Activated naive CD4-positive, alpha-beta T cell treated with anti-CD3 and anti-CD28 coated beads, Interleukin-2, amount 50 U/mL, for 24 hours (primary cell): ENCODE measurements around the gene CCDC13.

Source experiments
- H3K27ac Mint-ChIP-seq: one replicate; pipeline ENCODE4 v1.8.0; 2021; ENCODE audit warnings: mild to moderate bottlenecking, mixed read lengths
- H3K27me3 Mint-ChIP-seq: one replicate; pipeline ENCODE4 v1.8.0; 2021; ENCODE audit warnings: mixed read lengths
- H3K36me3 Mint-ChIP-seq: one replicate; pipeline ENCODE4 v1.8.0; 2021; ENCODE audit warnings: mixed read lengths
- H3K4me1 Mint-ChIP-seq: one replicate; pipeline ENCODE4 v1.8.0; 2021; ENCODE audit warnings: mixed read lengths
- H3K4me3 Mint-ChIP-seq: one replicate; pipeline ENCODE4 v1.8.0; 2021; ENCODE audit warnings: mild to moderate bottlenecking, mixed read lengths
- H3K9me3 Mint-ChIP-seq: one replicate; pipeline ENCODE4 v1.8.0; 2021; ENCODE audit warnings: mixed read lengths

Gene CCDC13

GRCh38 chr3:42803414-42804105 is 30.5 kb upstream of the CCDC13 start:
- peaks cover 36% of the 10 kb centered on the region for H3K4me1 Mint-ChIP-seq
- H3K9me3 Mint-ChIP-seq, result no peaks in the 10 kb centered on the region
- peak overlapping the region; percentile 96 for H3K4me3 Mint-ChIP-seq
- peaks cover 5% of the 10 kb centered on the region for H3K36me3 Mint-ChIP-seq
- peak overlapping the region; percentile 88 for H3K27ac Mint-ChIP-seq
- peaks cover 2% of the 10 kb centered on the region for H3K27me3 Mint-ChIP-seq

- Mint-ChIP-seq H3K27me3 (peaks cover 2% of the 10 kb centered on the region), H3K27ac (no peak overlapping the region), H3K36me3 (peaks cover 5% of the 10 kb centered on the region), H3K9me3 (no peaks in the 10 kb centered on the region), H3K4me1 (peaks cover 36% of the 10 kb centered on the region), H3K4me3 (peak overlapping the region; percentile 96)
These were observed 29.9 kb upstream of the CCDC13 start for GRCh38 chr3:42802876-42803413.

GRCh38 chr3:42801784-42802183 is 28.7 kb upstream of the CCDC13 start:
- peak overlapping the region; percentile 42 for H3K4me3 Mint-ChIP-seq
- H3K36me3 Mint-ChIP-seq, result peaks cover 5% of the 10 kb centered on the region
- peaks cover 36% of the 10 kb centered on the region for H3K4me1 Mint-ChIP-seq
- no peaks in the 10 kb centered on the region for H3K9me3 Mint-ChIP-seq
- peaks cover 2% of the 10 kb centered on the region for H3K27me3 Mint-ChIP-seq
- H3K27ac Mint-ChIP-seq, result no peak overlapping the region

GRCh38 chr3:42801048-42801620 is 28.1 kb upstream of the CCDC13 start:
- H3K27ac Mint-ChIP-seq, result no peak overlapping the region
- H3K4me1 Mint-ChIP-seq, result peaks cover 36% of the 10 kb centered on the region

GRCh38 chr3:42800251-42800650 is 27.2 kb upstream of the CCDC13 start:
- H3K4me3 Mint-ChIP-seq, result no peak overlapping the region
- no peaks in the 10 kb centered on the region for H3K27me3 Mint-ChIP-seq
- H3K36me3 Mint-ChIP-seq, result peaks cover 7% of the 10 kb centered on the region
- H3K9me3 Mint-ChIP-seq, result no peaks in the 10 kb centered on the region
- H3K27ac Mint-ChIP-seq, result no peak overlapping the region
- peaks cover 44% of the 10 kb centered on the region for H3K4me1 Mint-ChIP-seq

More at GRCh38 chr3:42801048-42801620, 28.1 kb upstream of the CCDC13 start:
- Mint-ChIP-seq H3K36me3 (peaks cover 7% of the 10 kb centered on the region), H3K27me3 (peaks cover under 1% of the 10 kb centered on the region), H3K9me3 (no peaks in the 10 kb centered on the region), H3K4me3 (no peak overlapping the region)

- Mint-ChIP-seq H3K9me3 (no peaks in the 10 kb centered on the region), H3K4me3 (no peak overlapping the region), H3K27me3 (no peaks in the 10 kb centered on the region), H3K36me3 (peaks cover 7% of the 10 kb centered on the region), H3K4me1 (peaks cover 44% of the 10 kb centered on the region), H3K27ac (no peak overlapping the region)
These were observed 26.3 kb upstream of the CCDC13 start for GRCh38 chr3:42799376-42799775.

- H3K4me1 Mint-ChIP-seq, result peaks cover 33% of the 10 kb centered on the region
- H3K9me3 Mint-ChIP-seq, result no peaks in the 10 kb centered on the region
- no peaks in the 10 kb centered on the region for H3K27me3 Mint-ChIP-seq
- no peak overlapping the region for H3K27ac Mint-ChIP-seq
- H3K36me3 Mint-ChIP-seq, result peaks cover 4% of the 10 kb centered on the region
- H3K4me3 Mint-ChIP-seq, result no peak overlapping the region
These were observed 23.4 kb upstream of the CCDC13 start for GRCh38 chr3:42796332-42796885.

- Mint-ChIP-seq H3K27ac (no peak overlapping the region), H3K9me3 (no peaks in the 10 kb centered on the region), H3K36me3 (peaks cover 6% of the 10 kb centered on the region), H3K4me1 (peaks cover 30% of the 10 kb centered on the region), H3K27me3 (no peaks in the 10 kb centered on the region), H3K4me3 (no peak overlapping the region)
These were observed 22.6 kb upstream of the CCDC13 start for GRCh38 chr3:42795621-42796181.

GRCh38 chr3:42790714-42791229 is 17.7 kb upstream of the CCDC13 start:
- no peaks in the 10 kb centered on the region for H3K27me3 Mint-ChIP-seq
- H3K9me3 Mint-ChIP-seq, result no peaks in the 10 kb centered on the region
- H3K4me3 Mint-ChIP-seq, result no peak overlapping the region
- peaks cover 6% of the 10 kb centered on the region for H3K36me3 Mint-ChIP-seq
- H3K27ac Mint-ChIP-seq, result no peak overlapping the region
- peaks cover 14% of the 10 kb centered on the region for H3K4me1 Mint-ChIP-seq

- no peak overlapping the region for H3K27ac Mint-ChIP-seq
- no peaks in the 10 kb centered on the region for H3K27me3 Mint-ChIP-seq
- no peaks in the 10 kb centered on the region for H3K9me3 Mint-ChIP-seq
- peaks cover 8% of the 10 kb centered on the region for H3K4me1 Mint-ChIP-seq
- no peak overlapping the region for H3K4me3 Mint-ChIP-seq
- H3K36me3 Mint-ChIP-seq, result peaks cover 10% of the 10 kb centered on the region
These were observed 13.6 kb upstream of the CCDC13 start for GRCh38 chr3:42786631-42787030.

- H3K36me3 Mint-ChIP-seq, result peaks cover 10% of the 10 kb centered on the region
- no peak overlapping the region for H3K27ac Mint-ChIP-seq
- H3K27me3 Mint-ChIP-seq, result no peaks in the 10 kb centered on the region
- no peak overlapping the region for H3K4me3 Mint-ChIP-seq
- peaks cover 6% of the 10 kb centered on the region for H3K4me1 Mint-ChIP-seq
- no peaks in the 10 kb centered on the region for H3K9me3 Mint-ChIP-seq
These were observed 13.2 kb upstream of the CCDC13 start for GRCh38 chr3:42786212-42786611.

- Mint-ChIP-seq H3K27me3 (no peaks in the 10 kb centered on the region), H3K27ac (no peak overlapping the region), H3K36me3 (peaks cover 4% of the 10 kb centered on the region), H3K9me3 (no peaks in the 10 kb centered on the region), H3K4me3 (no peak overlapping the region), H3K4me1 (peaks cover 3% of the 10 kb centered on the region)
These were observed 8.0 kb upstream of the CCDC13 start for GRCh38 chr3:42780892-42781700.

GRCh38 chr3:42780398-42780797 is 7.3 kb upstream of the CCDC13 start:
- Mint-ChIP-seq H3K9me3 (no peaks in the 10 kb centered on the region), H3K4me1 (peaks cover 3% of the 10 kb centered on the region), H3K36me3 (peaks cover 2% of the 10 kb centered on the region), H3K4me3 (no peak overlapping the region), H3K27ac (no peak overlapping the region), H3K27me3 (no peaks in the 10 kb centered on the region)

- Mint-ChIP-seq H3K4me3 (no peak overlapping the region), H3K9me3 (no peaks in the 10 kb centered on the region), H3K27me3 (no peaks in the 10 kb centered on the region), H3K27ac (no peak overlapping the region), H3K36me3 (peaks cover 2% of the 10 kb centered on the region), H3K4me1 (peaks cover 3% of the 10 kb centered on the region)
These were observed 5.6 kb upstream of the CCDC13 start for GRCh38 chr3:42778644-42779043.

- peaks cover 4% of the 10 kb centered on the region for H3K9me3 Mint-ChIP-seq
- peak overlapping the region; percentile 93 for H3K4me3 Mint-ChIP-seq
- H3K27ac Mint-ChIP-seq, result peak overlapping the region; percentile 89
- no peaks in the 10 kb centered on the region for H3K36me3 Mint-ChIP-seq
- H3K4me1 Mint-ChIP-seq, result peaks cover 14% of the 10 kb centered on the region
- no peaks in the 10 kb centered on the region for H3K27me3 Mint-ChIP-seq
These were observed 327 bp upstream of the CCDC13 start for GRCh38 chr3:42773409-42773751.
